NCI-H1694 treated with DMSO at 0.1 percent for 48 hours (cell line): ENCODE data around the gene TCERG1L.
"Not testable (repeated sequence)": the region's sequence is repeated elsewhere in the genome, so short reads cannot be mapped to it uniquely, and the experiment has no call there.

Source experiments
- DNase-seq: peaks from one replicate; lab custom pipeline; 2025; lab: John Stamatoyannopoulos, UW

The TCERG1L gene

GRCh38 chr10:131143425-131144165 is 167.9 kb downstream of the TCERG1L start:
- peak; percentile 27 for DNase-seq

DNA sequence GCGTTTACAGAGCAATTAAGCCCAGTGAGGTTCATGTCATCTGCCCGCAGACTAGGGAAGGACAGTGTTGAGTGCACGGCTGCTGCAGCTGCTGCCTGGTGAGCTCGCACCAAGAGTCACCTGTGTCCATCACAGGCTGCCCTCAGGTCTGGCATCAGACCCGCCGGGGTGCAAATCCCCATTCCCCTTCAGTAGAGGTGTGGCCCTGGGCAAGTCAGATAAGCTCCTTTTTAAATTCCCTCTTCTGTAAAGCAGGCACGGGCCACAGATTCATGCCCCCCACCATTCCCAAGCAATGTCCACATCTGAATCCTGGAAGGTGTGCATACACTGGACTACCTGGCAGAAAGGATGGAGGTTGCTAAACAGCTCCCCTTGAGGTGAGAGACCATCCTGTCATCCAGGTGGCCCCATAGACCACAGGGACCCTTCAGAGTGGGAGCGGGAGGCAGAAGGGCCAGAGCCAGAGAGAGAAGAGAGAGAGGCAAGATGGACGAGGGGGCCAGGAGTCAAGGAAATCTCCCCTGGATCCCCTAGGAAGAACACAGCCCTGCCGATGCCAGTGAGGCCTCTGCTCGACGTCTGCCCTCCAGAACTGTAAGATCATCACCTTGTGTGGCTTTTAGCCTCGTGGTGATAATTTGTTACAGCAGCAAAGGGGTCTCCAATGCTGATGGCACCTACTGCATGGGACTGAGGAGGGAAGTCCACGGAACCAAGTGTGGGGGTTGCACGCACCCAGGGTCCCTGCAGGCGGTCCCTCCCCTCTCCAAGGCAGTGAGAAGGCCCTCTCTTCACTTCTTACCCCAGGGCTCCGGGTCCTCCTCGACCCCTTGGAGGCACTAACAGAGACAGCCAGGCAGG is 168.8 kb downstream of the TCERG1L start:
- DNase-seq: no peak

DNA sequence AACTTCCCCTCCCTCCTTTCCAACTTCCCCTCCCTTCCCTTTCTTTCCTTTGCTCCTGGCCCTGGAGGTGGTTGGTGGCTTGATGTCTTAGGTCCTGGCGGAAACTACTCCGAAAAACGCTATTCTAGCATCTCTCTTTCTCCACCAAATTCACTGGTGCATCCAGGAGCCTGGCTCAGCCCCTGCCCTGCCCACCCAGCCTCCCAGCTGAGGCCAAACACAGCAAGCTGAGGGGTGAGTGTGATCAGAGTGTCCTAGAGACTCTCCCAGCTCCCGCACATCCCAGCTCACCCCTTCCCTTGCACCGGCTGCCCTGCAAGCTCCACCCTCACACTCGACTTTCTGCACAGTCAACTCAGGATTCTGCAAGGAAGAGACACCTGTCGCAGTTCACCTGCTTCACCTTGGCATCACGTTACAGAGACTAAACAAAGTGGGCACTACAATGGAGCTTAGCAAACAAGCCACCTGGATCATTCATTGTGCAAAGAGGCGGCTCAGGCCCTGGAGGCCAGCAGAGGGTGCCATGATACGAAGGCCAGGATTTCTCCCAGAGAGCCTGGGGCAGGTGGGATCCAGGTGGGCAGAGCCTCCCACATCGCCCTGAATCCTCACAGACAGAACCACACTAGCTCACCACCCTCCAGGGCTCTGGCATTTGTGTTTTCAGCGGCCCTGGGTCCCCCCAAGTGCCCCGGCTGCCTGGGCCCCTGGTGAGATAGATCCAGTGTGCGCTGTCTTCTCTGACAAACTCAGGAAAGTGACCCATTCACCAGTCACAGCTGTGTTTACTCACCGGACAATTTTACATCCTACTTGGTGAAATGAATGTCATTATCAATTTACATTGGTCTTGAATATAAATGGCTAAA is 169.6 kb downstream of the TCERG1L start:
- DNase-seq: no peak

DNA sequence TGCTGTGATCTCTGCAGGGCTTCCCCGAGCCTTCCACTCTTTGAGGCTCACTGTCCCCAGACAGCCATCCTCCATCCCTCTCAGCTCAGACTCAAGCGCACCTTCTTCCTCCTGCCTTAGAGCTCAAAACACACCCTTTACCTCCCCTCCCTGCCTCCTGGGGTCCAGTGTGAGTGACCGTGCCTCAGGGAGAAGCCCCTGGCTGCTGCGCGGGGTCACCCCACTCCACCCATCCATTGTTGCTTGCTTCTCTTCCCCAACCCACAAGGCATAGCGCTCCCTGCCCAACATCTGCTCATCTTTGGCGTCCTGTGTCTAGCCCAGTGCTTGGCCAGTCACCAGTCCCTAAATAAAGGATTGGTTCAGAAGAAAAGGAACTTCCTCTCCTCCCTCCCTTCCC is 170.3 kb downstream of the TCERG1L start:
- DNase-seq: no peak

- DNase-seq: no peak
These were observed 170.9 kb downstream of the TCERG1L start for GRCh38 chr10:131140606-131141005.

GRCh38 chr10:131137223-131137622 is 174.3 kb downstream of the TCERG1L start:
- no peak for DNase-seq

DNA sequence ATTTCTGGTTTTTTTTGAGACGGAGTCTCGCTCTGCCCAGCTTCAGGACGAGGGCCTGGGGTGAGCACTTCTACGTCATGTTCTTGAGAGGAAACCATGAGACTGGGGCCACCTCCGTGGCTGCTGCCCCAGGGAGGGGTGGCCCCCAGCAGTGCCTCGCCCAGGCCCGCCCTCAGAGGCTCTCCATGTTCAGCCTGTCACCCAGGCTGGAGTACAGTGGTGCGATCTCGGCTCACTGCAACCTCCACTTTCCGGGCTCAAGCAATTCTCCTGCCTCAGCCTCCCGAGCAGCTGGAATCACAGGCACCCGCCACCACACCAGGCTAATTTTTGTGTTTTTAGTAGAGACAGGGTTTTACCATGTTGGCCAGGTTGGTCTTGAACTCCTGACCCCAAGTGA is 175.2 kb downstream of the TCERG1L start:
- not testable (repeated sequence) for DNase-seq

DNA sequence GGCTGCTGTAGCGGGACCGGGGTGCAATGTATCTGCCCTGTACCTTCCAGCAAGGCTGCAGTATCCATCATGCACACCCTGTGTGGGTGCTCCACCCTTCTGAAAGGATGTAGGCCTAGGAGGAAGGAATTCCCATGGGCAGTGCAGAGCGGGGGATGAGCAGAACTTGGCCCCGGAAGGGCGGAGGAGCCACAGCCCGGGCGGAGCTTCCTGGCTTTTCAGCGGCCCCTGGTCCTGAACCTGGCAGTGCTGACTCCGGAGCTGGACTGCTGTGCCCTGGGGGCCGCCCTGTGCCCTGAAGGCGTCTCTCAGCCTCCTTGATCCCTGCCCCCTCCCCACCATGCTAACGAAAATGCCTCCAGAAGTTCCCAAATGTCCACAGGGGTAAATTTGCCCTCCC is 175.8 kb downstream of the TCERG1L start:
- no peak for DNase-seq

DNA sequence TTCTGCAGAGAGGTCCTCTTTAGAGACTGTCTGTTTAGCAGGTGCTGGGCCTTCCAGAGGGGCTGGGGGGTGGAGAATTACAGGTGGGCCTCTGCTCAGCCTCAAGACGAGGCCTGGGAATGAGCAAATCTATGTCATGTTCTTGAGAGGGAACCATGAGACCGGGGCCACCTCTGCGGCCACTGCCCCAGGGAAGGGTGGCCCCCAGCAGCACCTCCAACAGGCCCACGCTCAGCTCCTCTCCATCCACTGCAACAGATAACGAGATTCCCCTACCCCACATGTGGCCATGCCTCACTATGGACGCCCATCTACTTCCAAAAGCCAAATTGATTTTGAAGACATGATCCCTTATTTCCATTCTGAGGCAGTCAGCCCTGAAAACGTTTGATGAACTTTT is 176.9 kb downstream of the TCERG1L start:
- no peak for DNase-seq

DNA sequence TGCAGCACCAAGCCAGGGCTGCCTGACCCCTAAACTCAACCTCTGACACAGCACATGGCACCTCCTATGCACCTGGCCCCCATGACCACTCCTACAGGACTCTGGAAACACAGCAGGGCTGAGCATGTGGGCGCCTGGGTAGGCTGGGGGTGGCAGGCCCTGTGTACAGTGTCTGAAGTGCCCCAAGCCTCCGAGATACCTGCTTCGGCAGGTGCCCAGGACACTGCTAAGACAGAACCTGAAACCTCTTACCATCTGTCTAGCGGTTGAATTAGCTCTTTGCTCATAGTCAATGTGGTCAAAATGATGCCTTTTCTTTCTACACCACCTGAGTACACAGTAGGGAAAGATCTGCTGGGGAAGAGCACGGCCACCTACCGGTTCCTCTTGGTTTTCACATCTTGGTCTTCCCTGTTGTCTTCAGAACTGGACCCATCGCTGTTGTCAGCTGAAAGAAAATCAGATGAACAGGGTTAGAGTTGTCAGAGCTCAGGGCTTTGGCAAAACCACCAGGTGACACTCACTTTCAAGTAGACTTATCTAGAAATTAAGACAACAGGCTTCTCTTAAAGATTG is 177.4 kb downstream of the TCERG1L start:
- no peak for DNase-seq

DNA sequence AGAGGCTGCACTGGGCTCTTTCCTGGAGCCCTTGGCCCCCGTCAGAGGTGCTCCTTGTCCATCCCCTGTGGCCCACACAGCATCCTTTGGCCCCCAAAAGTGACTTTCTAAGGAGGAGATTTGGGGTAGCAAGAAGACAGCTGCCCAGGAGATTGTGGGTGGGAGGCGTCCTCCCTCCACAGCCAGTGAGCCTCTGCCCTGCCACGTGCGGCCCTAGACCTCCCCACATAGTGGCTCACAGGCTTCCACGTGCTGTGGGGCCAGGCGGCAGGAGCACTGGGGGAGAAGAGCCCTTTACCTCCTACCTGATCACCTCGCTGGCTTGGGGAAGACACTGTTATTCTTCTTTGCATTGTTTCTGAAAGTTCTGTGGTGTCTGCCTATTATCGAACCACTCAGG is 178.8 kb downstream of the TCERG1L start:
- no peak for DNase-seq

GRCh38 chr10:131131726-131132591 is 179.6 kb downstream of the TCERG1L start:
- no peak for DNase-seq

GRCh38 chr10:131130025-131130424 is 181.5 kb downstream of the TCERG1L start:
- DNase-seq: no peak

DNA sequence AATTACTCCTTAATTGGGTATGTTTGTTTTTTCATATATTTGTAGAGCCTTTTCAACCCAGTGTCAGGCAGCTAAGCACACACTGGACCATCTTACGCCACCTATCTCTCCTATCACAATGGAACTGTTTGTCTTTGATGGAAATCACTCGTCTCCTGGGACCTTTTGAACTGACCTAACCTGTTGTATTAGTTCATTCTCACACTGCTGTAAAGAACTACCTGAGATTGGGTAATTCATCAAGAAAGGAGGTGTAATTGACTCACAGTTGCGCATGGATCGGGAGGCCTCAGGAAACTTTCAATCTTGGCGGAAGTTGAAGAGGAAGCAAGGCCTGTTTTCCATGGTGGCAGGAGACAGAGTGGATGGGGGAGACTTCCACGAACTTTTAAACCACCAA is 182.0 kb downstream of the TCERG1L start:
- DNase-seq: no peak

GRCh38 chr10:131128731-131129130 is 182.8 kb downstream of the TCERG1L start:
- DNase-seq: no peak

GRCh38 chr10:131127610-131128009 is 183.9 kb downstream of the TCERG1L start:
- no peak for DNase-seq

DNA sequence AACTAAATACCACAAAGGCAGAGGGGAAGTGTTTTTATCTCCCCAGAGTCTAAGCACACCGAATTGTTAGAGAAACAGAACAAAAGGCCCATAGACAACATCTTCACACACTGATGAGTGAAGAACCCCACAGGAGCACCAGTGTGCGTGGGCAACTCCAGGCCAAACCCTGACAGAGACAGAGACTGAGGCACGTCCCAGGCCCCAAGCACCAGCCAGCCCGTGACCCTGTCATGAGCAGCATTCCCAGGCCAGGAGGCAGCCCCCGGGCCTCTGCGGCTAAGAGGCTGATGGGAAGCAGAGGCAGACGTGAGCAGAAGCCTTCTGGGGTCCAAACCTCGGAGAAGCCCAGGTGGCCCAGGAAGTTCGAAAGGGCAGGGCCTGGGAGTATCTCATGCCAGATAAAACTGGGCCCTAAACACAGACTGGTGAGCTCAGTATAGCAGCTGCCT is 184.4 kb downstream of the TCERG1L start:
- no peak for DNase-seq

GRCh38 chr10:131126321-131127137 is 185.0 kb downstream of the TCERG1L start:
- DNase-seq: no peak

- no peak for DNase-seq
These were observed 185.9 kb downstream of the TCERG1L start for GRCh38 chr10:131125511-131126225.
